ENCODE measurements around the gene FBXL4. TPM values are rescaled to one million over a fixed set of nuclear protein-coding genes. Genes with fewer than 3 reads are reported as not detected.

The FBXL4 gene
- total RNA-seq, 4 donors from 2014 or later = 33.1 to 49.9 (median 42.8) TPM

- DNase-seq = no peak
- intact Hi-C loops (cut with DNase I) = no loop called here
- Histone ChIP-seq H3K27ac (no peak overlapping the region), H3K4me3 (replicated peaks in 1 of 3) (no peak overlapping the region), H3K4me1 (peaks cover 0 to 6% of the 10 kb centered on the region in 2 donors), H3K27me3 (no peaks in the 10 kb centered on the region), H3K36me3 (no peaks in the 10 kb centered on the region), H3K9me3 (no peaks in the 10 kb centered on the region)
- TF ChIP-seq POLR2A (IDR thresholded peaks at IDR 0.05) (no peak), CTCF (IDR thresholded peaks at IDR 0.05) (no peak)
These were observed 67.3 kb downstream of the FBXL4 start for GRCh38 chr6:98880486-98880885.

- no peak for TF ChIP-seq CTCF (IDR thresholded peaks at IDR 0.05)
- Histone ChIP-seq H3K4me3 (replicated peaks in 1 of 3) (no peak overlapping the region), H3K27ac (peak overlapping the region in 1 of 3 donors; percentile 34), H3K36me3 (peaks cover 0 to 3% of the 10 kb centered on the region in 2 donors), H3K27me3 (no peaks in the 10 kb centered on the region), H3K4me1 (peaks cover 0 to 6% of the 10 kb centered on the region in 2 donors), H3K9me3 (no peaks in the 10 kb centered on the region)
- DNase-seq = no peak
- WGBS, 2 donors = 0% methylated on average over 1 of the region's 1 CpG
- intact Hi-C loops (cut with DNase I) = no loop called here
These were observed 70.5 kb downstream of the FBXL4 start for GRCh38 chr6:98877250-98877649.

GRCh38 chr6:98875375-98875774 is 72.4 kb downstream of the FBXL4 start:
- 74 to 75% methylated on average over 2 of the region's 2 CpGs for WGBS, 2 donors
- intact Hi-C loops (cut with DNase I) = no loop called here
- TF ChIP-seq CTCF (IDR thresholded peaks at IDR 0.05) (no peak), POLR2A (IDR thresholded peaks at IDR 0.05) (no peak)
- H3K4me1 ChIP-seq = peaks cover 0 to 6% of the 10 kb centered on the region in 2 donors
- no peak overlapping the region for H3K27ac ChIP-seq
- no peaks in the 10 kb centered on the region for H3K9me3 ChIP-seq
- no peaks in the 10 kb centered on the region for H3K27me3 ChIP-seq
- peak; percentile 44 to 67 for DNase-seq
- H3K4me3 ChIP-seq (replicated peaks in 1 of 3) = no peak overlapping the region
- H3K36me3 ChIP-seq = peaks cover 0 to 3% of the 10 kb centered on the region in 2 donors

- TF ChIP-seq POLR2A (IDR thresholded peaks at IDR 0.05) (no peak), CTCF (IDR thresholded peaks at IDR 0.05) (no peak)
- intact Hi-C loops (cut with DNase I) = no loop called here
These were observed 75.9 kb downstream of the FBXL4 start for GRCh38 chr6:98871821-98872220.

GRCh38 chr6:98871057-98871456 is 76.7 kb downstream of the FBXL4 start:
- H3K4me3 ChIP-seq (replicated peaks in 1 of 3) = no peak overlapping the region
- no peak overlapping the region for H3K27ac ChIP-seq
- H3K36me3 ChIP-seq = peaks cover 0 to 3% of the 10 kb centered on the region in 2 donors
- no peaks in the 10 kb centered on the region for H3K27me3 ChIP-seq
- H3K9me3 ChIP-seq = no peaks in the 10 kb centered on the region
- TF ChIP-seq POLR2A (IDR thresholded peaks at IDR 0.05) (no peak), CTCF (IDR thresholded peaks at IDR 0.05) (no peak)
- no peaks in the 10 kb centered on the region for H3K4me1 ChIP-seq
- DNase-seq = no peak
- WGBS, 2 donors = 42 to 52% methylated on average over 3 of the region's 3 CpGs
- intact Hi-C loops (cut with DNase I) = no loop called here

More at GRCh38 chr6:98871821-98872220, 75.9 kb downstream of the FBXL4 start:
- no peak for DNase-seq
- WGBS, 2 donors = 88% methylated on average over 3 of the region's 3 CpGs
- H3K9me3 ChIP-seq = no peaks in the 10 kb centered on the region
- no peaks in the 10 kb centered on the region for H3K27me3 ChIP-seq
- no peak overlapping the region for H3K27ac ChIP-seq
- no peak overlapping the region for H3K4me3 ChIP-seq (replicated peaks in 1 of 3)
- peaks cover 0 to 3% of the 10 kb centered on the region in 2 donors for H3K36me3 ChIP-seq
- no peaks in the 10 kb centered on the region for H3K4me1 ChIP-seq
